ENCODE measurements around the gene LSS. TPM values are rescaled to one million over a fixed set of nuclear protein-coding genes. Genes with fewer than 3 reads are reported as not detected.

Gene LSS
- total RNA-seq, 2 donors from 2014 or later: 78.1 to 109 TPM

DNA sequence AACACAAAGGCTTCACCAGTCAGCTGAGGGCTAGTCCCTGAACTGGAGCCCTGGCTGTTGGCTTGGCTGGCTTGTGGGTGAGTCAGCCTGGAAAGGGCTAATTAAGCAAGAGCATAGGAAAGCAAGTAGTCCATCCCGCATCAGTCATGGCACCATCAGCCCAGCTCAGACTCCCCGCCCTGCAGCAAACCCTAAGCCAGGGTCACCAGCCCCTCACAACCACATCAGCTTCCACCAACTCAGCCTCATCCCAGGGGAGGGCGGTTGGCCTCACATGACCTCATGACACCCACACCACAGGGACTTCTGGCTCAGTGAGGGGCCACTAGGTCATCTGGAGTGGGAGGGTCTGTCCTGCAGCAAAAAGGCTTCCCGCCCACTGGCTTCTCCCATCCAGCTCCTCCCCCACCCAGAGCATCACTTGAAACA lies 37.3 kb downstream of the LSS start:
- H3K36me3 ChIP-seq: peaks cover 62% of the 10 kb centered on the region
- no peak for ATAC-seq (ENCODE audit: insufficient number of reproducible peaks, low FRiP score, low read depth)
- no peak for DNase-seq (ENCODE audit: low spot score)

DNA sequence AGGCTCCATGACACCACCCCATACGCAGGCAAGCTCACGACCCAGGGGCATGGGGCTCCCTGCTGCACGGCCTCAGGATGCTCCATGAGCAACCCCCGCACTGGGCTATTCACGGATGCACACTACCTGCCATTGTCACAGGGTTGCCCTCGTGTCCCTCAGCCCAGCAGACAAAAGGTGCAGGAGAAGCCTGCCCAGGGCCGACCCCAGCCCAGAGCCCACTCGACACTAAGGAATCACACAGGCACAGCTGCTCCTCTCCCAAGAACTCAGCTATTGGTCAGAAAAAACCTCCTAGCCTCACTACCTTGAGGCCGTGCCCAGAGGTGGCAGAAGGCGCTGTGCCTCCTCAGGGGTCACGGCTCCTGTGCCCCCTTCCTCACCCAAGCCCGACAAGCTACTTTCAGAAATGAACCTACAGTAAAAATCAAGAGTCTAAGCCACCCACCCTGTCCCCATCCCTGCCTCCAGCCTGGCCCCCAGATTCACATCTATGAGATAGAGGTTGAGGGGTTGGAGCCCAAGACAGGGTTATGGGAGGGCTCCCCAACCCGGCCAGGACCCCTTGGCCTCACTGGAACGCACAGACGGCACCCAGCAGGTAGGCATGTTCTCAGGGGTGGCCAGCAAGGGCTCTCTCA lies 38.0 kb downstream of the LSS start:
- Histone ChIP-seq H3K27me3 (replicated peaks; ENCODE audit: insufficient read depth) (no peaks in the 10 kb centered on the region), H3K9me3 (no peaks in the 10 kb centered on the region), H3K4me3 (no peak overlapping the region), H3K27ac (no peak overlapping the region), H3K4me1 (ENCODE audit: control insufficient read depth in 1 of 2, low read depth in 2 of 2) (no peaks in the 10 kb centered on the region), H3K36me3 (peaks cover 55% of the 10 kb centered on the region)
- DNase-seq (ENCODE audit: low spot score) (no peak), ATAC-seq (ENCODE audit: insufficient number of reproducible peaks, low FRiP score, low read depth) (no peak)
- TF ChIP-seq, protein P1, sequence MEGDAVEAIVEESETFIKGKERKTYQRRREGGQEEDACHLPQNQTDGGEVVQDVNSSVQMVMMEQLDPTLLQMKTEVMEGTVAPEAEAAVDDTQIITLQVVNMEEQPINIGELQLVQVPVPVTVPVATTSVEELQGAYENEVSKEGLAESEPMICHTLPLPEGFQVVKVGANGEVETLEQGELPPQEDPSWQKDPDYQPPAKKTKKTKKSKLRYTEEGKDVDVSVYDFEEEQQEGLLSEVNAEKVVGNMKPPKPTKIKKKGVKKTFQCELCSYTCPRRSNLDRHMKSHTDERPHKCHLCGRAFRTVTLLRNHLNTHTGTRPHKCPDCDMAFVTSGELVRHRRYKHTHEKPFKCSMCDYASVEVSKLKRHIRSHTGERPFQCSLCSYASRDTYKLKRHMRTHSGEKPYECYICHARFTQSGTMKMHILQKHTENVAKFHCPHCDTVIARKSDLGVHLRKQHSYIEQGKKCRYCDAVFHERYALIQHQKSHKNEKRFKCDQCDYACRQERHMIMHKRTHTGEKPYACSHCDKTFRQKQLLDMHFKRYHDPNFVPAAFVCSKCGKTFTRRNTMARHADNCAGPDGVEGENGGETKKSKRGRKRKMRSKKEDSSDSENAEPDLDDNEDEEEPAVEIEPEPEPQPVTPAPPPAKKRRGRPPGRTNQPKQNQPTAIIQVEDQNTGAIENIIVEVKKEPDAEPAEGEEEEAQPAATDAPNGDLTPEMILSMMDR (IDR thresholded peaks at IDR 0.05): no peak

More for the DNA sequence above, 37.3 kb downstream of the LSS start:
- TF ChIP-seq, protein P1 (IDR thresholded peaks at IDR 0.05): no peak
- Histone ChIP-seq H3K27ac (no peak overlapping the region), H3K9me3 (no peaks in the 10 kb centered on the region), H3K4me1 (ENCODE audit: control insufficient read depth in 1 of 2, low read depth in 2 of 2) (no peaks in the 10 kb centered on the region), H3K4me3 (no peak overlapping the region), H3K27me3 (replicated peaks; ENCODE audit: insufficient read depth) (no peaks in the 10 kb centered on the region)

DNA sequence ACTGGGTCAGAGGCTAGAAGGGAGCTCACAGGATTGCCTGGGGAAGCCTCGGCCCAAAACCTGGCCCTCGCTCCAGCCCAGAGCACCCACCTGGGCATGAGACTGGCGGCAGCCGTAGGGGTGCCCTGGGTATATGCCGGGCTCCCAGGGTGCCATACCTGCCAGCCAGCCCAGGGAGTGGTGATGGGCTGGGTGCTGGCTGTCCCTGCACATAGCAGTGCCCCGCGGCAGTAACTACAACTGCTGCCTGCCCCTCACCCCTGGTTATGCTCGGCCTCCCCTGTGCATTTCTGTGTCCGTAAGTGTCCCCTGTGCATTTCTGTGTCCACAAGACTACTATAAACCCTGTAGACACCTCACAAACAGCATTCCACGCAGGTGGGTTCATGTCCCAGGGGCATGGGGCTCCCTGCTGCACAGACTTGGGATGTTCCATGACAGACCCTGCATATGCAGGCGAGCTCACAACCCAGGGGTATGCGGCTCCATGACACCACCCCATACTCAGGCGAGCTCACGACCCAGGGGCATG lies 38.5 kb downstream of the LSS start:
- Histone ChIP-seq H3K4me3 (no peak overlapping the region), H3K27me3 (replicated peaks; ENCODE audit: insufficient read depth) (no peaks in the 10 kb centered on the region), H3K27ac (no peak overlapping the region), H3K9me3 (no peaks in the 10 kb centered on the region), H3K36me3 (peaks cover 49% of the 10 kb centered on the region), H3K4me1 (ENCODE audit: control insufficient read depth in 1 of 2, low read depth in 2 of 2) (no peaks in the 10 kb centered on the region)
- TF ChIP-seq, protein P1 (IDR thresholded peaks at IDR 0.05): no peak
- DNase-seq (ENCODE audit: low spot score) (no peak), ATAC-seq (ENCODE audit: insufficient number of reproducible peaks, low FRiP score, low read depth) (no peak)

DNA sequence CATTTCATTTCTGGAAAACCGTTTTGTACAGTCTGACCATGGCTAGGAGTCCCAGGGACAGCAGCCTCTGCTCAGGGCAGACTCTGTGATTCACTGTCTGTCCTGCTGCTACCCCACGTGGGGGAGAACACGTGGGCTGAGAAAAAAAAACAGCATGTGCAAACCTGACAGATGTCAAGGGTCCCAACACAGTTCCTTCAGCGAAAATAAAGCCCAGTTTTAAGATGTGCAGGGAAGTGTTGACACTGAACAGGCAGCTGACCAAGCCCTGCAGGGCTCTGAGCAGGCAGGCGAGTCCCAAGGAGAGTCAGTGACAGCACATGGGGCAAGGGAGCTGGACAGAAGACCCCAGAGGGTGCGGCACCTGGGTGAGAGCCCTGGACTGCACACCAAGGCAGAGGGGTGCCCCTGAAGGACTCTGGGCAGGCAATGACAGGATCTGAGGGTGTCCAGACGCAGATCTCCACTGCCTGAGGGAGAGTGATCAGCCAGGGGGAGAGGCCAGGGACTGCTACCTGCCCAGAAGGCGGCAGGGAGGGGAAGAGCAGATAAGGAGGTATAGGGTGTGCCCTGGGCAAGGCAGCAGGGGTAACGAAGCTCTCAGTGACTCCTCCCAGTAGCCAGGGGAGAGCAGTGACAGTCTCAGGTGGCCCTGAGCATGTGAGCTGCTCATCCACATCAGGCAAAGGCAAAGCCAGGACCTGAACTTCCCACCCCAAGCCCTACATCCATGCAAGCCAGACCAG lies 39.2 kb downstream of the LSS start:
- DNase-seq (ENCODE audit: low spot score) (no peak), ATAC-seq (ENCODE audit: insufficient number of reproducible peaks, low FRiP score, low read depth) (no peak)
- Histone ChIP-seq H3K27ac (peak overlapping the region in 1 of 2 donors; percentile 27), H3K36me3 (peaks cover 44% of the 10 kb centered on the region), H3K27me3 (replicated peaks; ENCODE audit: insufficient read depth) (no peaks in the 10 kb centered on the region), H3K4me3 (no peak overlapping the region), H3K9me3 (no peaks in the 10 kb centered on the region), H3K4me1 (ENCODE audit: control insufficient read depth in 1 of 2, low read depth in 2 of 2) (no peaks in the 10 kb centered on the region)
- TF ChIP-seq, protein P1 (IDR thresholded peaks at IDR 0.05): no peak

All from thoracic aorta (tissue), 2 donors.